GM19035 (cell line): ENCODE measurements around the gene SMLR1.
A peak's percentile ranks its signal among the peaks of the same experiment; 100 is the strongest.

ENCODE experiments used
- ATAC-seq: cut with Tn5 transposase; IDR thresholded peaks from one replicate; pipeline ENCODE4 v1.9.1; 2021; ENCODE audit not compliant: unreplicated experiment

SMLR1 gene

DNA sequence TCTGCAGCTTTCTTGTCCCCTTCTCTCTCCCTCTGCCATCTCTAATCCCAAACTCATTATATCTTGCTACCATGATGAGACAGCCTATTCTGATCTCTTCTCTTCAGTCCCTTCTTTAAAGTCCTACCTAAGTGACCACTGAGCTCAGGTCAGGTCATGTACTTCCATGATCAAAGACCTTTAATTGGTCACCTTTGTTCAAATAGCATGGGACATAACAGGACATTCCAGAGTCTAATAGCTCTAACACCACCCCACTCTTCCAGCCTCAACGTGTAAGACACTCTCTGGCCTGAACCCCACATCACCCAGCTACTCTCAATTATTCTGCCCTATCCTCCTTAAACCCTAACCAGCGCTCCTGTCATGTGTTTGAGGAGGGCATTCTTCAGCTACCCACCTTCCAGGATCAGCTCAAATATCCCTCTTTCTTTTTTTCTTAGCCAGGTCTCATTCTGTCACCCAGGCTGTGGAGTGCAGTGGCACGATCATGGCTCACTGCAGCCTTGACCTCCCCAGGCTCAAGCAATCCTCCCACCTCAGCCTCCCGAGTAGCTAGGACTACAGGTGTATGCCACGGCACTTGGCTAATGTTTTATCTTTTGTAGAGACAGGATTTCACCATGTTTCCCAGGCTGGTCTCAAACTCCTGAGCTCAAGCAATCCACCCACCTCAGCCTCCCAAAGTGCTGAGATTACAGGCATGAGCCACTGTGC is 2.1 kb upstream of the SMLR1 start:
- no peak for ATAC-seq

DNA sequence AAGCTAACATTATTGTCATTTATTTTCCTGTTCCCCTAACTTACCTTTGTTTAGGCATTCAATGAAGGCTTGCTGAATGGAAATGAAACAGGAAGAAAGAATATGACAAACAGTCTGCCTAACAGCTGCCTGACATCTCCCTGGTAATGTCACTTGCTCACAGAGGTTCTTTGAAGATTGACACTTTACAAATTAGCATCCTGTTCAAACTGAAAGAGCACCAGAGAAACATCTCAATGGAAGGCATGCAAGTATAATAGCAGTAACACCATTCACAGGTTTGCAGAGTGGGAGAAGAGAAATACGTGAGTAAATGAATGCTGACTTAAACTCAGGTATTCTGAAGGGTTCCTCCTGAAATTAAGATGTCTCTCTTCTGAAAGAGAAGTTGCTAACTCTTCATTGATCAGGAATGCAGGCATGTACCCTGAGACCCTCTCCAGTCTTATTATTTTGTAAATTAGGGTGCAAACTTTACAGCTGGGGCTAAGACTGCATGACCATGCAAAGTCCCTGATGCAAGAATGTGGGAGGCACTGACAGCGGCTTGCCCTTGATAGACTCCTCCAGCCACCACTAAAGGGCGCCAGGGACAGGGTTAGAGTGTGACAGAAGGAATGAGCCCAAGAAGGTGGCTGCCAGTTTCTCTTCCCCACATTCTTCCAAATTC is 1.3 kb upstream of the SMLR1 start:
- ATAC-seq = no peak

DNA sequence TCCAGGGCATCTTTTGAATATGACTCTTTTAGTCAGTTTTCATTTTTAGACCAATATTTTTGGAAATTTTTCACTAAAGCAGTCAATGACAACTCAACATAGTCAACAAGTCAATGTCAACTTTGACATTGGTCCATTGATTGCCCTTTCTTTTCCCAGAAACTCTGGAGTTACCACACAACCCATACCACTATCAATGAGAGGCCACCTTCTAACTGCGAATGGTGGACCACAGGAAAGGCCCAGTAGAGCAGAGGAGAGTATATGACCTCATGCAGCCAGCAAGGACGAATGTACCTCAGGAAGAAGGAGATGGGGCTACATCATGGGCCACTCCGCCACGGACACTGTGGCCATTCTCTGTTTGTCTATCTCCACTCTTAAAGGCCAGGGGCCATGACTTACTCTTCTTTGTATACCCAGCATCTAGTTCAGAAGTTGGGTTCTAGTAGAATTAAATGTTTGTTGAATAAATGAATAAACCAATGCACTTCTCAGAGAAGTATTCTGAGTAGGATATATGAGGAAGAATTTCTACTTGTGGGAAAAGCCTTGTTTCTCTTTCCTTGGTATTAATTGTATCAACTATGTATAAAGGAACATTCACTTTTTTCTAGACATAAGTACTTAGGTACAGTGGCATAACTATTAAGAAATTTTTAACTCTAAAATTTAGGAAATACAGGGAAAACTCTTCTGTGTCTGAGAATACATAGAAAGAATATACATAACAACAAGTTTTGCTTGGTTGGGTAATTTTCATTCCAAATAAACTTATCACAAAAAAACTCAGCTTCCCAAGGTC is 562 bp upstream of the SMLR1 start:
- no peak for ATAC-seq

DNA sequence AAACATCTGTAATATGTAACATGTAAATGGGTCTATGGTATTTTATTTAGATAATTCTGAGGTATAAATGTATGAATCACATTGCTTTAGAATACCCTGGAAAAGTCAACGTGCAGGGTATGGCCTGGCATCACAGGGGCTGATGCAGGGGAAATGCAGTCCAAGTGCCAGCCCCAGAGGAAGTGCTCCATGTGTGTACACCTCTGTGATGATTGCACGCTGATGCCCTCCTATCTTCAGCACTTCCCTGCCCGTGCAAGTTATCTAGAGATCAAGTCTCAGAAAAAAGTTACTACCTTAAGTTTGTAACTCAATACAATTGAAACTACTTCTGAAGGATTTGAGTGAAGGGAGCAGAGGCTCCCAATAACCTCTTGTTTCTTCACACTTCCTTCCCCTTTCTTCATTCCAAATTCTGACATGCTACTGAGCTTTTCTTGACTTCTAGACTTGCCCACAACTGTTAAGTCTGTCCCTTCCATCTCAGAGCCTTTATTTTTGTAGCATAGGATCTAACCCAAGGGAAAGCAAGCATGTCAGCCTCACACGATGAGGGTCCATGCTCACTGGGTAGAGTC is 2.2 kb downstream of the SMLR1 start:
- ATAC-seq = no peak

DNA sequence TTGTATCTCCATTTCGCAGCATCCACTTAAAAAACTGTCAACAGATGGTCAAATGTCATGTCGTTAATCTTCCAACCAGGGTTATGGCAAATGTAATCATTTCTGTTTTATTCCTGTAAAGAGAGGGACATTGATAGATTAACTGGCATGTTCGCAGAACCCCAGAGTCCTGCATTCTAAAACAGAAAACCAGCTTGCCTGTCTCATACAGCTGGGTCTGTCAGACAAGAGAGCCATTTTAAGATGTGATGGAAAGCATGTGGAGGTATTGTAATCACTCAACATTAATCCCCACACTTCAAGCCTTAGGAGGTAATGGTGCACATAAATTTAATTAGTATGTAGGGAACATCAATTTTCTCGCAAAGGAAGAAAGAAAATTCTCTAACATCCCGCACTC is 4.4 kb downstream of the SMLR1 start:
- ATAC-seq = no peak

DNA sequence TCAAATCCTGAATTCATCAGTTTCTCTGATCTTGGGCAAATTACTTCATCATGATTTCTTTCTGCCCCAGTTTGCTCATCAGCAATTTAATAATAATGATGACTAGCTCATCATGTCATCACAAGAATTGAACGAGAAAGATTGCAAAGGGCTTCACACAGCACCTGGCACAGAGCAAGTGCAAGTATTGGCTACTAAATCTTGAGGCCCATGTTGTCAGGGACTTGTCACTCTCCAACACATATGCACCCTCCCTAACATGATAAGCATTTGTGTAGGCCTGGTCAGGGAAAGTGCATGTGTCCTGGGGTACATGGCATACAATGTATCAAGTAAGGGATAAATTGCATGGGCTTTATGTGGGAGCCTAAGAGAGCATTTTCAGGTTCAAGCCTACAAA is 6.4 kb downstream of the SMLR1 start:
- ATAC-seq = no peak

DNA sequence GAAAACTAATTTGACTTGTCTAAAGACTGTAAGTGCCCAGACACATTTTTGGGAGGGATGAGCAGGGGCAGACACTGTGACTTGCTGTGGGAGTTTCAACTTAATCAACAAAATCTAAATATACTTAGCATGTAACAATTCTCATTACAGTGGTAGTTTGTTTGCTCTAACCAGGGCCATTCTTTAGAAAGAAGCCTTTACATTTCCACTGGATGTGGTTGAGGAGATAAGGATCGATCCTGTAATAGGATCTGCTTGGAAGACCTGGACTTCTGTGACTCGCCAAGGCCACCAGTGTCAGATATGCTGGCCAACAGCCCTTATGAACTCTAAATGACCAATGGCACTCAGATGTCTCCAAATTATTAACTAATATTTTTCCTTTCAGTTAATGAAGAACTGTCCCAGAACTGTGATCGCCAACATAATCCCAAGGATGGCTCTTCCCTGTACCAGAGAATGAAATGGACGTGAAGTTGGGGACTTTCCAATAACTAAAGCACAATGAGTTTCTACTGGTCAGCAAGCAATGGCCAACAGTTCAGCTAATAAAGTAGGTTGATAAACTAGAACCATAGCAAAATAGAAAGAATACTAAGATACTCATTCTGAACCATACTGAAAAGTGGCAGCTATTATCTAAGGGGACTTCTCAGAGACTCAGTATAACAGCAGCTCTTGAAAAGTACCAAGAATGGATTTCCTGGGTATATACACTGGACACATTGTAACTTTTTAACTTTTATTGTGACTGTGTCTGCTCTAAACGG is 7.5 kb downstream of the SMLR1 start:
- ATAC-seq = no peak

DNA sequence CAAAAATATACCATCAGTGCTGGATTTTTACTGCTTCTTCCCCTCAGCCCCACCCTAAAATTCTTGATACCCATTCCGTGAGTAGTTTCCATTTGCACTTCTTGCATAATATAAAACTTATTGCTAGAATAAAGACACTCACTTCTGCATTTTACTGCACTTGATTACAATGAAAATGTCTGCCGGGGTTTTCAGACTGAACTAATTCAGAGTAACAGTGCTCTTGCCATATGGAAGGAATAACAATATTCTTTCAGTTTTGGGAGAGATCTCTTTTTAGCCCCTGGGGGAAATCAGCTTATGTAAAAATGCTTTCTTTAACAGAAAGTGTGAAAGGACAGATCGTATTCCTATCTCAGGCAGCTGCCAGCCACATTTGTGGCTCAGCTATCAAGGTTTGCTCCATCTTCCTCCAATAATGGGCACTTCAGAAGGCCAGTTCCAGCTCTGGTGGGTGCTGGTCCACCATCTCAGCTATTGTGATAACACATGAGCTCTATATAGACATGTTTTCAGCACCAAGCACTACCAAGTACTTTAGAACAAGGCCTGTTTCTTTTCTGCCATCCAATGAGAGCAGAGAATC is 8.9 kb downstream of the SMLR1 start:
- no peak for ATAC-seq

DNA sequence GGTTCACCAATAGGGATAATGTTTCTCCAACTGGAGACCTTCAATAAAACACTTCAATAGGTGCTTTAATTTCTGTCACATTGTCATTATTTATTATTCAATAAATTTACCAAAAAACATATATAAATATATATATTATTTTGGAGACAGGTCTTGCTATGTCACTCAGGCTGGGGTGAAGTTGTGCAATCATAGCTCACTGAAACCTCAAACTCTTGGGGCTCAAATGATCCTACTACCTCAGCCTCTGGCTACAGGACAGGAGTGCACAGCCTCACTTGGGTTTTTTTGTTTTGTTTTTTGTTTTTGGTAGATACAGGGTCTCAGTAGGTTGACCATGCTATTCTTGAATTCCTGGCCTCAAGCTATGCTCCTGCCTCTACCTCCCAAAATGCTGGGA is 9.9 kb downstream of the SMLR1 start:
- no peak for ATAC-seq

DNA sequence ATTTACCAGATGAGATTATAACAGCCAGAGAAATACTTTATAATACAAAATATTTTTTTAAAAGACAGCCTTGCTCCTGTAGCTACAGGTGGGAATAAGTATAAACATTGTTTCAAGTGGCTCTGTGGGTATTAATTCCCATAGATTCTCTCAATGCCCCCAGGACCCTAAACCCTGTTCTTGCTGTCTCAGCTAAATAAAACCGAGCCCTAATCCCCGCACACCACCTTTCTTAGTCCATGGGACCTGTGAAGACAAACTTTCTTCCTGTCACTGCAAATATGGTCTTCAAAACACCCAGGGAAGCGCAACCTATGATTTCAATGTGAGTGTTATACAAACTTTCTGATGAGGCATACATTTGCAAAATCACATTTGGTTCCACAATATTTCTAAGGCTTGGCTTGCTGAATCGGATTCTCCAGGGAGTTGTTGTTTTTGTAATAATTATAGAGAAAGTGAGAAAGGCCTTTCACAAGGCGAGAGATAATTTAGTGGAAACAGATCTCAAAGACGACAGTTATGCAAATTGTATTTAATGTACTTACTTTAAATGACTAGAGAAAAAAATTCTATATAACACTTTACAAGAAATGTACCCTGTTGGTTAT is 11.1 kb downstream of the SMLR1 start:
- no peak for ATAC-seq

DNA sequence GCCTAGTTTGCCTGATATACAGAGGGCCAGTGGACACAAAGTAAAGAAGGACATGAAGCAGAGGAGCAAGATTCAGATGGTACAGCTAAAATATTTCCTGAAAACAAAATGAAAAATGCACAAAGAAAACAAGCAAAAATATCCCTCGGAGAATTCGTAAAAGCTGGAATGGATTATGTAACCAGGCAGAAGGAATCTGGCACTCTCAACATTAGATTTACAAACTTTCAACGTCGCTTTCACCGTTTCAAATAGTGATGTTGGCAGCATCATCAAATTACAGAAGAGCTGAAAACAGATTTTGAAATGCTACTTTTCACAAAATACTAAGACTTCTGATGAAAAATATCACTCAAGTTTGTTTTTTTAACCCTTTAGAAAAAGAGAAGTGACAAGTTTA is 11.7 kb downstream of the SMLR1 start:
- ATAC-seq = no peak

DNA sequence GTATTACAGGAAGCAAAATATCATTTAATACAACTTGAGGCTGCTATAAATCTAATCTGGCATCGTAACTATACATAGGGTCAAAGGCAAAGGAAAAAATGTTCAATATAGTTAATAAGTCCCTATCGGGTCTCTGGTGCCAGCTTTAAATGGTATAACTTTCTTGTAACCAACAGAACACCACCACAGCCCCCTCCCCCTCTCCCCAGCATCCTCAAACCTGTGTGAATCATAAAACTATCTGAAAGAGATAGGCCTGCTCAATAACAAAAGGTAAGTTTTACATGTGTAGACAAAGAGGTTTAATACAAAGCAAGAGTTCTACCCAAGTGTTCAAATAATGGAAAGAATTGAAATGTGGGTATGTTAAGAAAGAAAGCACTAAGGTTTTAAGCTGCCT is 12.2 kb downstream of the SMLR1 start:
- ATAC-seq = no peak

DNA sequence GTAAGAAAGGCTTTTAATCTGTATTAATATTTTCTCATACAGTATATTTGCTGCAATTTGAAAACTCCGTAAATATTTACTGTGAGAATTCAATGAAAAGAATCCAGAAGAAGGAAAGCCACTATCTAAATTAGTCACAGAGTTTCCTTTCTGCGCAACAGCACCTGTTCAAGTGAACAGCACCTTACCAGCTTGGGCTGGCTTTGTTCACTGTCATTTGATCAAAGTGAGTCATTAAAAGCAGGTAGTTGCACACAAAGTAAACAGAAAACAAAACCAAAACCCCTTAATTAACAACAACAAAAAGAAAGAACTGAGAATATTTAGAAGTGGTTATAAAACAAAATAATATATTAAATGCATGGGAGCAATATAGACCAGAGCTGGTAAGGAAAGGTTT is 12.8 kb downstream of the SMLR1 start:
- ATAC-seq = no peak

DNA sequence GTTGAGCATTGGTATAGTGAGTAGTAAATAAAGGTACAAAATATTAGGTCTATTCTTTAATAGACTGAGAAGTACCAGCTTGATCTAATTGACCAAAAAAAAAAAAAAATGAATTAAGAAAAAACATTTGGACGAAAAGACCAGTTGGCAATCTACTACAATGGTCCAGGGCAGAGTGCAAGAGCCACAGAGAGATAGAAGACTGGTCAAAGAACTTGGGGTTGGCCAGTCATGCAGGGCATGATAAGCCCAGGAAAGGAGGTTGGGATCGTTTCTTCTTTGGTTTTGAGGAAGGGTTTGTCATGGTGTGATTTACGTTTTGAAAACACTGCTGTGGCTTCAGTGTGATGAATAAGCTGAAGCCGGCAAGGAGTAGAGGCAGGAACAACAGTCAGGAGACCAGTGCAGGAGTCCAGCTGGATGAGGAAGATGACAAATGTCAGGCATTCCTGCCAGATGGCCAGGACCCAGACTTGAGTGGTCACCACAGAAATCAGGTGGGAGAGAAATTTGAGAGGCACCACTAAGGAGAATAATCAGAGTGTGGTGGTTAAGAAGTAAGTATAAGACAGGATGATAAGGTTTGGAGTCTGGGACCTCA is 14.0 kb downstream of the SMLR1 start:
- ATAC-seq = no peak

DNA sequence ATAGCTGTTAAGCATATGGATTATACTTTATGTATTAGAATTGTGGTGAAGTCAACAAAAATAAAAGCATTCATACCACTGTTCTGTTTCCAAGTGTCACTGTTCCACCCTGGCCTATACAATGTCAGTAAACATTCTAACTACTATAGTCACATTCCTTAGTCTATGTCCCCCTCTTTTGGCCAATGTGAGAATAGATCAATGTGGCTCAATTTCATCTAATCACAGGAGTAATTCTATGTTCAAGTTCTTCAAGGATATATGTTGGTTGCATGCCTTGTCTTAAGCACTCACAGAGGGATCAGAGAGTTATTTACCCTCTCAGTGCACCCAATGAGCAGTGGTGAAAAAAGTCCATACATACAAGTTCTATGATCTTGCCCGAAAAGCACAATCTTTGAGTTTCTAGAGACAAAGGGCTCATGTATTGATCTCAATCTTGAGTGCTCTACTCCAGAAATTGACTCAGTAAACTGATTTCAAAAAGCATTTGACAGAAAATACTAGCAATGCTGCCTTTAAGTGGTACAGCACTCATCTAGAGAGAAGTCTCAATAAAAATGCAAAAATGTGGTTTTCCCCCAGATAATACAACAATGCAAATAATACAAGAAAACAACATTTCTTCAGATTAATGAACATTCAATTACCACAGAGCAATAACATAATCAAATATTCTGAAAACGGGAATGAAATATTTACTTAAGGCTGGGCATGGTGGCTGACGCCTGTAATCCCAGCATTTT is 16.5 kb downstream of the SMLR1 start:
- peak; percentile 77 for ATAC-seq

DNA sequence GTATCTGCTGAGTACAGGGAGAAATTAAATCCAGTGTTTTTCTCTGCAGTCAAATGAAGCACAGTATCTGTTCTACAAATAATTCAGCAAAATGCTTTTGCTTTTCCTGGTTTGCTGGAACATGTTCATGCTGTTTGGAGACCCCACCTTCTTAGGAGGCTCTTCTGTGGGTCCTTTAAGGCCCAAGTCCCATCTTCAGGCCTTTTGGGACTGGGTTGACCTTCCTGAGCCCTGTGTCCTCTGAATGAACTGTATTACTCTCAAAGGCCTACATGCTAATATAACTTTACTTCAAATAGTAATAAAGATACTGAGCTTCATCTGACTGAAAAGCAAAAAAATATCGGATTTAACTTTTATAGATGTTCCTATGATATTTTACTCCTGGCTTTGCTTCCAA is 19.3 kb downstream of the SMLR1 start:
- no peak for ATAC-seq

DNA sequence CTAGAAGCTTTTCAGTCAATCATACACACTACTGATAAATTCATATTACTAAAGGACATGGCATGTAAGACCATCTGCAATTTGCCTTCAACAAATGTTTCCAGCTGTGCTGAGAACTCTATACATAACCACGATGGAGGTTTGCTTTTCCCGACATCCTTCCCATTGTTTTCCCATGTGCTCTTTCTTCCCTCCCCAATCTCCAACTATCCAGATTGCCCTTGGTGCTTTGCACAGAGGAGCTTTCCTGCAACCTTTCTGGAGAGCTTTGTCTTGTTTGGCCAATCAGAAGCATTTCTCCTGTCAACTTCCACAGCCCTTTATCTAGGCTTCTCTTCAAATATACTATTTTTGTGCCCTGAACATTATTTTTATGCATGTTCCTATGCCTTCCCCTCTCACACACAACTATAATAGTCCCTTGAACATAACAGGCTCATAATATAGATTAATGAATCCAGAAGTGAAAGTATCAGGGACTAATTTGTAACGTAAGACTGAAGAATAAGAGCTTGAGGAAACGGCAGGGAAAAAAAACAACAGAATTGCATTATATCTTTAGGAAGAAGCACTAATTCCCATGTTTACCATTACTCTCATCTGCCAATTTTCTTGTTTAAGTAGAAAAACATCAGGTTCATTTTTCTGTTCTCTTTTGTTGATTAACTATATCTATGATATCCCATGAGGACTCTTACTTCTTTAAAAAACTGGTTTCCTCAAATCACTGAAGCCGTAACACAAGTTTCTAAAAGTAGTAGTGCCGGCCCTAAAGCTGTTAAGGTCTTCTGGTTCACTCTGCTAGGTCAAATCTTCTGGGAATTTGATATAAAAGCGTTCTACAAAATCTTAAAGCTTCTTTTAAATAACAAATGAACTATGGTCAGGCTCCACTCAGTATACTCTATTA is 20.1 kb downstream of the SMLR1 start:
- ATAC-seq = no peak

DNA sequence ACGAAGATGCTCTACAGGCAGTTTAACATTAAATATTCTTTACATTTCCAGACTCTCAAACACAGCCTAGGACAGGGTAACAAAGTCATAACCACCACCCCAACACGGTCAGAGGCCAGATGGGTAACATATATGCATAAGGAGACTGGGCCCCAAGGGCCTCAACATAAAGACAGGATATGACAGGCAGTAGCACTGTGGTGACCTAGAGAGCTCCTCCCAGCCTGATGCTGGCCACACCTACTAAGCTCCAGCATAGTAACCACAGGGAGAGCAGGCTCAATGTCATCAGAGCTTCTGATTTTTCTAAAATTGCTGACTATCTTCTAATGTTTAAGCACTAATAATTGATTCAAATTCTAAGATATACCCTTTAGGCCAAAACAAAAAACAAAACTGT is 21.7 kb downstream of the SMLR1 start:
- peak; percentile 80 for ATAC-seq
